Superior temporal gyrus (tissue), 1 donor: ENCODE measurements around the gene ARL14EPL.
"Not testable (repeated sequence)": the region's sequence is repeated elsewhere in the genome, so short reads cannot be mapped to it uniquely, and the experiment has no call there.

Source experiments
- DNase-seq: peaks from one replicate; pipeline ENCODE4 v3.0.0-alpha.2; 2016; ENCODE audit errors: extremely low spot score

Gene ARL14EPL

GRCh38 chr5:116046823-116047222 is 14.6 kb downstream of the ARL14EPL start:
- DNase-seq, result no peak

- no peak for DNase-seq
Measured at GRCh38 chr5:116058346-116058936, 26.2 kb downstream of the ARL14EPL start.

GRCh38 chr5:116062352-116062751 is 30.1 kb downstream of the ARL14EPL start:
- DNase-seq, result no peak

GRCh38 chr5:116063950-116064349 is 31.7 kb downstream of the ARL14EPL start:
- DNase-seq, result no peak

- DNase-seq, result peak; percentile 90
Measured at GRCh38 chr5:116068028-116068632, 35.9 kb downstream of the ARL14EPL start.

GRCh38 chr5:116071211-116071610 is 38.9 kb downstream of the ARL14EPL start:
- DNase-seq, result no peak

- DNase-seq, result no peak
Measured at GRCh38 chr5:116075191-116075831, 43.0 kb downstream of the ARL14EPL start.

GRCh38 chr5:116076496-116076895 is 44.2 kb downstream of the ARL14EPL start:
- DNase-seq, result peak; percentile 15

GRCh38 chr5:116078199-116078598 is 45.9 kb downstream of the ARL14EPL start:
- DNase-seq, result no peak

GRCh38 chr5:116084287-116084691 is 52.0 kb downstream of the ARL14EPL start:
- DNase-seq, result no peak

GRCh38 chr5:116084871-116085715 is 52.8 kb downstream of the ARL14EPL start, which contains the start of gene COMMD10:
Gene COMMD10, plus strand, starts transcription at chr5:116085025.
- DNase-seq, result peak; percentile 86

GRCh38 chr5:116086309-116086708 is 54.0 kb downstream of the ARL14EPL start:
- not testable (repeated sequence) for DNase-seq

GRCh38 chr5:116088062-116088461 is 55.8 kb downstream of the ARL14EPL start:
- no peak for DNase-seq

GRCh38 chr5:116090302-116090701 is 58.0 kb downstream of the ARL14EPL start:
- no peak for DNase-seq

GRCh38 chr5:116091416-116091815 is 59.1 kb downstream of the ARL14EPL start:
- no peak for DNase-seq

- no peak for DNase-seq
Measured at GRCh38 chr5:116097301-116097700, 65.0 kb downstream of the ARL14EPL start.

GRCh38 chr5:116098998-116099397 is 66.7 kb downstream of the ARL14EPL start:
- DNase-seq, result no peak

- not testable (repeated sequence) for DNase-seq
Measured at GRCh38 chr5:116104941-116105340, 72.7 kb downstream of the ARL14EPL start.
